Liver (tissue), 3 donors: ENCODE data around the gene CRMP1.

Experiments
- FOXA1 ChIP-seq: IDR thresholded peaks from 2 replicates; pipeline ENCODE4 v1.6.1; 2016; ENCODE audit warnings: antibody characterized with exemption
- FOXA2 ChIP-seq: IDR thresholded peaks from 2 replicates; pipeline ENCODE4 v1.6.1; 2016; ENCODE audit warnings: antibody characterized with exemption
- HNF4A ChIP-seq, 2 donors: conservative IDR thresholded peaks; 2 replicates each; pipeline ENCODE4 v1.6.1; 2016; ENCODE audit warnings: antibody characterized with exemption in 2 of 2, mild to moderate bottlenecking in 2 of 2
- HNF4G ChIP-seq: IDR thresholded peaks from 2 replicates; pipeline ENCODE4 v1.6.1; 2016; ENCODE audit warnings: antibody characterized with exemption
- SP1 ChIP-seq: IDR thresholded peaks from 2 replicates; pipeline ENCODE4 v1.6.1; 2018; ENCODE audit warnings: antibody characterized with exemption, mild to moderate bottlenecking
- TAF1 ChIP-seq: conservative IDR thresholded peaks from 2 replicates; pipeline ENCODE4 v1.6.1; 2016; ENCODE audit warnings: antibody characterized with exemption, mild to moderate bottlenecking
- YY1 ChIP-seq: IDR thresholded peaks from 2 replicates; pipeline ENCODE4 v1.6.1; 2016; ENCODE audit warnings: antibody characterized with exemption, mild to moderate bottlenecking
- TF ChIP-seq, protein P1 (sequence below): fragments of 150-350 bp; IDR thresholded peaks from 2 replicates; pipeline ENCODE4 v1.5.1; 2017; ENCODE audit warnings: improper control_type of control experiment, low read depth, low read length; ENCODE audit not compliant: missing input control
- TF ChIP-seq, protein P2 (sequence below): IDR thresholded peaks from 2 replicates; pipeline ENCODE4 v1.6.1; 2016; ENCODE audit warnings: antibody characterized with exemption
- TF ChIP-seq, protein P3 (sequence below): IDR thresholded peaks from 2 replicates; pipeline ENCODE4 v1.6.1; 2016; ENCODE audit warnings: antibody characterized with exemption, mild to moderate bottlenecking
- TF ChIP-seq, protein P4 (sequence below): IDR thresholded peaks from 2 replicates; pipeline ENCODE4 v1.6.1; 2016; ENCODE audit warnings: antibody characterized with exemption
- TF ChIP-seq, protein P5 (sequence below): IDR thresholded peaks from 2 replicates; pipeline ENCODE4 v1.6.1; 2016; ENCODE audit warnings: antibody characterized with exemption
- donor health status: healthy.
- donor health status: healthy.

DNA sequence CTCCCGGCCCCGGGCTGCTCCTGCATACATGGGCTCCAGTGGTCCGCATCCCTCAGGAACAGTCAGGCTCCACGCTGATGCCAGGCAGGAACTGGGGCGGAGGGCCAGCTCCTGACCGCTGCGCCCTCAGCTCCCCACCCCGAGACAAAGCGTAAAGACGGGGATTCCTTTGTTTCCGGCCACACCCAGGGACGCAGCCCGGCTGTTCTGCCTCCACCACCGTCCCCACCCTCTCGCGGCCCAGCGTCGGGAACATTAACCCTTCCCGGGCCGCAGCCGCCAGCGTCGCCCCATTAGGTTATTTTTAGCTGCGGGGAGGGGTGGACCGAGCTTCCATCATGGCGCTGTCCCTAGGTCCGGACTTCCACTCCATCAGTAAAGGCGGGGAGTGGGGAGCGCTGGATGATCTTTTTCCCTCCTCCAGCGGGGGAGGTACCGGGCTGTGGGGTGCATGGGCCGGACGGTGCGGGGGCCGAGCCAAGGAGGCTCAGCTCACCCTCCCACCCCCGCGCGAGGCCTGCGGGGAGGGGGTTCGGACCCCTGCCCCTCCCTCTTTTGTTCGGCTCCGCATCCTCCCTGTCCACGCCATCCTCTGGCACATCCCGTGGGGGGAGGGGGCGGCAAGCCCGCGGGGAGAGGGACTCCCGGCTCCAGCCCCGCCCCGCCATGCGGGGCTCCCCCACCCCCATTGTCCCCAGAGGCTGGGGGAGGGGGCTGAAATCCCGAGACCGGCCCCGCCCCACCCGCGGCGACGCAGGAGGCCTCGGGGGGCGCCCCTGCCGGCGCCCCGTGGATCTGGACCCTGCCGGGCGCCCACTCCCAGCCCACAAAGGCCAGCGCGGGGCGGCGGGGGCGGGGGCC, 5.3 kb downstream of the CRMP1 start:
- TF ChIP-seq, protein P1, sequence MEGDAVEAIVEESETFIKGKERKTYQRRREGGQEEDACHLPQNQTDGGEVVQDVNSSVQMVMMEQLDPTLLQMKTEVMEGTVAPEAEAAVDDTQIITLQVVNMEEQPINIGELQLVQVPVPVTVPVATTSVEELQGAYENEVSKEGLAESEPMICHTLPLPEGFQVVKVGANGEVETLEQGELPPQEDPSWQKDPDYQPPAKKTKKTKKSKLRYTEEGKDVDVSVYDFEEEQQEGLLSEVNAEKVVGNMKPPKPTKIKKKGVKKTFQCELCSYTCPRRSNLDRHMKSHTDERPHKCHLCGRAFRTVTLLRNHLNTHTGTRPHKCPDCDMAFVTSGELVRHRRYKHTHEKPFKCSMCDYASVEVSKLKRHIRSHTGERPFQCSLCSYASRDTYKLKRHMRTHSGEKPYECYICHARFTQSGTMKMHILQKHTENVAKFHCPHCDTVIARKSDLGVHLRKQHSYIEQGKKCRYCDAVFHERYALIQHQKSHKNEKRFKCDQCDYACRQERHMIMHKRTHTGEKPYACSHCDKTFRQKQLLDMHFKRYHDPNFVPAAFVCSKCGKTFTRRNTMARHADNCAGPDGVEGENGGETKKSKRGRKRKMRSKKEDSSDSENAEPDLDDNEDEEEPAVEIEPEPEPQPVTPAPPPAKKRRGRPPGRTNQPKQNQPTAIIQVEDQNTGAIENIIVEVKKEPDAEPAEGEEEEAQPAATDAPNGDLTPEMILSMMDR: no peak
- TF ChIP-seq, protein P2, sequence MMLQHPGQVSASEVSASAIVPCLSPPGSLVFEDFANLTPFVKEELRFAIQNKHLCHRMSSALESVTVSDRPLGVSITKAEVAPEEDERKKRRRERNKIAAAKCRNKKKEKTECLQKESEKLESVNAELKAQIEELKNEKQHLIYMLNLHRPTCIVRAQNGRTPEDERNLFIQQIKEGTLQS: no peak
- TF ChIP-seq, protein P3, sequence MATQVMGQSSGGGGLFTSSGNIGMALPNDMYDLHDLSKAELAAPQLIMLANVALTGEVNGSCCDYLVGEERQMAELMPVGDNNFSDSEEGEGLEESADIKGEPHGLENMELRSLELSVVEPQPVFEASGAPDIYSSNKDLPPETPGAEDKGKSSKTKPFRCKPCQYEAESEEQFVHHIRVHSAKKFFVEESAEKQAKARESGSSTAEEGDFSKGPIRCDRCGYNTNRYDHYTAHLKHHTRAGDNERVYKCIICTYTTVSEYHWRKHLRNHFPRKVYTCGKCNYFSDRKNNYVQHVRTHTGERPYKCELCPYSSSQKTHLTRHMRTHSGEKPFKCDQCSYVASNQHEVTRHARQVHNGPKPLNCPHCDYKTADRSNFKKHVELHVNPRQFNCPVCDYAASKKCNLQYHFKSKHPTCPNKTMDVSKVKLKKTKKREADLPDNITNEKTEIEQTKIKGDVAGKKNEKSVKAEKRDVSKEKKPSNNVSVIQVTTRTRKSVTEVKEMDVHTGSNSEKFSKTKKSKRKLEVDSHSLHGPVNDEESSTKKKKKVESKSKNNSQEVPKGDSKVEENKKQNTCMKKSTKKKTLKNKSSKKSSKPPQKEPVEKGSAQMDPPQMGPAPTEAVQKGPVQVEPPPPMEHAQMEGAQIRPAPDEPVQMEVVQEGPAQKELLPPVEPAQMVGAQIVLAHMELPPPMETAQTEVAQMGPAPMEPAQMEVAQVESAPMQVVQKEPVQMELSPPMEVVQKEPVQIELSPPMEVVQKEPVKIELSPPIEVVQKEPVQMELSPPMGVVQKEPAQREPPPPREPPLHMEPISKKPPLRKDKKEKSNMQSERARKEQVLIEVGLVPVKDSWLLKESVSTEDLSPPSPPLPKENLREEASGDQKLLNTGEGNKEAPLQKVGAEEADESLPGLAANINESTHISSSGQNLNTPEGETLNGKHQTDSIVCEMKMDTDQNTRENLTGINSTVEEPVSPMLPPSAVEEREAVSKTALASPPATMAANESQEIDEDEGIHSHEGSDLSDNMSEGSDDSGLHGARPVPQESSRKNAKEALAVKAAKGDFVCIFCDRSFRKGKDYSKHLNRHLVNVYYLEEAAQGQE: no peak
- TF ChIP-seq SP1 (no peak), YY1 (no peak), FOXA2 (no peak), HNF4A (conservative IDR thresholded peaks at IDR 0.05) (no peak), TAF1 (no peak), HNF4G (no peak), FOXA1 (no peak)
- TF ChIP-seq, protein P4, sequence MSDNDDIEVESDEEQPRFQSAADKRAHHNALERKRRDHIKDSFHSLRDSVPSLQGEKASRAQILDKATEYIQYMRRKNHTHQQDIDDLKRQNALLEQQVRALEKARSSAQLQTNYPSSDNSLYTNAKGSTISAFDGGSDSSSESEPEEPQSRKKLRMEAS: no peak
- TF ChIP-seq, protein P5, sequence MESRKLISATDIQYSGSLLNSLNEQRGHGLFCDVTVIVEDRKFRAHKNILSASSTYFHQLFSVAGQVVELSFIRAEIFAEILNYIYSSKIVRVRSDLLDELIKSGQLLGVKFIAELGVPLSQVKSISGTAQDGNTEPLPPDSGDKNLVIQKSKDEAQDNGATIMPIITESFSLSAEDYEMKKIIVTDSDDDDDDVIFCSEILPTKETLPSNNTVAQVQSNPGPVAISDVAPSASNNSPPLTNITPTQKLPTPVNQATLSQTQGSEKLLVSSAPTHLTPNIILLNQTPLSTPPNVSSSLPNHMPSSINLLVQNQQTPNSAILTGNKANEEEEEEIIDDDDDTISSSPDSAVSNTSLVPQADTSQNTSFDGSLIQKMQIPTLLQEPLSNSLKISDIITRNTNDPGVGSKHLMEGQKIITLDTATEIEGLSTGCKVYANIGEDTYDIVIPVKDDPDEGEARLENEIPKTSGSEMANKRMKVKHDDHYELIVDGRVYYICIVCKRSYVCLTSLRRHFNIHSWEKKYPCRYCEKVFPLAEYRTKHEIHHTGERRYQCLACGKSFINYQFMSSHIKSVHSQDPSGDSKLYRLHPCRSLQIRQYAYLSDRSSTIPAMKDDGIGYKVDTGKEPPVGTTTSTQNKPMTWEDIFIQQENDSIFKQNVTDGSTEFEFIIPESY: no peak
